Ectodermal cell (in vitro differentiated cells): ENCODE measurements around the gene HSD17B3.
A peak's percentile ranks its signal among the peaks of the same experiment; 100 is the strongest.

Experiments used
- H3K27ac ChIP-seq: 2 replicates; pipeline ENCODE4 v1.7.0; 2013; ENCODE audit warnings: mild to moderate bottlenecking, low read depth, low read length; ENCODE audit not compliant: insufficient read depth, poor library complexity, severe bottlenecking
- H3K27me3 ChIP-seq: 2 replicates; pipeline ENCODE4 v1.7.0; 2013; ENCODE audit warnings: mild to moderate bottlenecking, low read length; ENCODE audit not compliant: insufficient read depth, control insufficient read depth, poor library complexity, severe bottlenecking
- H3K36me3 ChIP-seq: one replicate; pipeline ENCODE4 v1.7.0; 2013; ENCODE audit warnings: low read length; ENCODE audit not compliant: control insufficient read depth, insufficient read depth
- H3K4me1 ChIP-seq: one replicate; pipeline ENCODE4 v1.7.0; 2013; ENCODE audit warnings: low read length; ENCODE audit not compliant: control insufficient read depth, insufficient read depth
- H3K4me3 ChIP-seq: 2 replicates; pipeline ENCODE4 v1.7.0; 2013; ENCODE audit warnings: low read depth, low read length, control low read depth; ENCODE audit not compliant: insufficient read depth
- H3K9me3 ChIP-seq: 2 replicates; pipeline ENCODE4 v1.7.0; 2013; ENCODE audit warnings: mild to moderate bottlenecking, low read length, moderate library complexity; ENCODE audit not compliant: control insufficient read depth
- WGBS, 2 experiments: methylation state at CpG; one replicate each; pipeline ENCODE4 v1.1.7; 2013; ENCODE audit warnings: missing lambda C conversion rate in 2 of 2; 5-methylcytosine and 5-hydroxymethylcytosine counted together

HSD17B3 gene

DNA sequence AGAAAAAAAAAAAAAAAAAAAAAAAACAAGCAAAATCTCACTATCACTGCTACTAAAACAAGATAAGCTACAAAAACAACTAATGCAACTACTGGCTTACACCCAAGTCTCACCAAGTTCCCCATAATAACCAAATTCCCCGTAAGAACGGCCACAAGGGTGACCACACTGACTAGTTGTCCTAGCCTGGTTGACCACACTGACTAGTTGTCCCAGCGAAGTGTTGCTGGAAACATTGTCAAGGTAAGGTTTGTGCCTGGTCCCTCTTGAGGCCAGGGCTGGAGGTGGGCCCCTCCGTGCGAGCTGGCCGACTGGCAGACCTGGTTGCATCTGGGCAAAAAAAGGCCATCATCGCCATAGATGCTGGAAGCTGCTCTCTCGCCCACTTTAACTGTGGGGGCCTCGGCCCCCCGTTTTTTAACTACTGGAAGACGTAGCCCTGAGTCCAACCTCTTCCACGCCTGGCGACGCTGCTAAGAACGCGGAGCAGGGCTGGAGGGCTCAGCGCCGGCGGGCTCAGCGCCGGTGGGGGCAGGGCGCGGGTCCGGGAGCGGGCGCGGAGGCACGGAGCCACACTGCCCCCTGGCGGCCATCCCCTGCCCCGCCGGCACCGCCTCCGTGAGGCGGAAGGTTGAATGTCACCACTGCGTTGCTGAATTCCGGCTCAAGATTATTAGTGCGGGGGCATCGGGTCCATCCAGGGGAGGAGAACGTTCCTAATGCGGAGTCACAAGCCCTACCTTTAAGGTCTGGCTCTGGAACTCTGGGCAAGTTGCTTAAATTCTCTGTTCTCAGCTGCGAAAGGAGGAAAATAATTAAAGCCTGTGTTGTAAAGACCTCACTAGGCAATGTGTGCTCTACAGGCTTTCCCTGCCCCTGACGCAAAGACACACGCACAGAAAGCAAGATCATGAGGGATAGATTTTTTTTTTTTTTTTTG, 84.0 kb downstream of the HSD17B3 start:
- H3K4me1 ChIP-seq: peaks cover 17% of the 10 kb centered on the region
- WGBS, 2 experiments: 12% methylated on average over 43 of the region's 43 CpGs
- peak overlapping the region; percentile 24 for H3K4me3 ChIP-seq
- H3K27ac ChIP-seq: peak overlapping the region; percentile 3
- no peaks in the 10 kb centered on the region for H3K27me3 ChIP-seq
- H3K36me3 ChIP-seq: no peaks in the 10 kb centered on the region
- no peaks in the 10 kb centered on the region for H3K9me3 ChIP-seq

DNA sequence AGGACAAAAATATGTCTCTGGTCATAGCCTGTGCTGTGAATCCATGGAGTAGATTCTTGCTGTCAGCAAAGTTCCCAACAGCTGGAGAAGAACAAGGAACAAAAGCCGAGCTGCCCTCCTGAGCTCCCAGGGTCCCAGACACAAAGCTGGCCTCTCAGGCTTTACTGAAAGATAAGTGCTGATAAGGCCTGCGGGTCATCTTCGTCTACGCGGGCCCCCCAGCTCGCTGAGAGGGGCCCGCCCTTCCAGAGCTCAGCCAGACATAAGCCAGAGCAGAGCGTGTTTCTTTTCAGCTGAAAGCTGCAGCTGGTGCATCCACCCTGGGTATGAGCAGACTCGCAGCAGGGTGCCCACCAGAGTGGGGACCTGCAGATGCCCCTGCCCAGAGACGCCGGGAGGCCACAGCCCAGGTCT, 84.7 kb downstream of the HSD17B3 start:
- 28% methylated on average over 11 of the region's 11 CpGs for WGBS, 2 experiments
- Histone ChIP-seq H3K27me3 (no peaks in the 10 kb centered on the region), H3K4me1 (peaks cover 17% of the 10 kb centered on the region), H3K9me3 (no peaks in the 10 kb centered on the region), H3K36me3 (no peaks in the 10 kb centered on the region), H3K27ac (no peak overlapping the region), H3K4me3 (no peak overlapping the region)

DNA sequence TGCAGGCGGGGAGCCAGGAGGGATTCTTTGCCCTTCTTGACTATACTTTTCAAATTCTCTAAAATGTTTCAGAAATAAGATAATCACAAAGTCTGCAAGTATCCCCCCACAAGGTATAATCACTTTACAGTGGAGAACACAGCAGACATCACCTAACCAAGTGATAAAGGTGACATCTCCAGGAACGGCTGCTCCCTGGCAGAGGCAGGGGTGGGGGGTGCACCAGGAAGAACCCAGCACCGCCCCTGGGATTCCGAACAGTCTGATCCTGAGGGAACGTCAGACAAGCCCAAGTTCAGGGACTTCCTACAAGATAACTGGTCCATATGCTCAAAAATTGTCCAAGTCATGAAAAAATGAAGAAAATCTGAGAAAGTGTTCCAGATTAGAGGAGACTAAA, 85.4 kb downstream of the HSD17B3 start:
- H3K27ac ChIP-seq: no peak overlapping the region
- no peaks in the 10 kb centered on the region for H3K36me3 ChIP-seq
- H3K9me3 ChIP-seq: no peaks in the 10 kb centered on the region
- peaks cover 17% of the 10 kb centered on the region for H3K4me1 ChIP-seq
- WGBS, 2 experiments: 88 to 91% methylated on average over 5 of the region's 5 CpGs
- H3K27me3 ChIP-seq: no peaks in the 10 kb centered on the region
- H3K4me3 ChIP-seq: no peak overlapping the region

DNA sequence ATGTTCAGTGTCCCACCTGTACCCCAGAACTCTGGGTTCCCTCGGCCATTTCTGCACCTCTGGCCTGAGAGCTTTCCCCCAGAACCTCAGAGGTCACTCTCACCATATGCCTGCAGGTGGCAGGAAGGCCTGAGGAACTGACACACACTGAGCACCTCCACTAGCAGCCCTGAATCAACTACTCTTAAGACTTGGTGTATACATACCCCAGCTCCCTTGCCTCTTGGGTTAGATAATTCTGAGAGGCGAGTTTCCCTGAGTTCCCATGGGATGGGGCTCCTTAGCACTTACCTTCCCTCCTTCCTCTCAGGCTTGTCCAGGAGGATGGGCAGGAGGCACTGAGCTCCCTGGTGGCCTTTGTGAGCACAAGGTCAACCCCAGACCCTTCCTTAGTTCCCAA, 86.1 kb downstream of the HSD17B3 start:
- H3K27ac ChIP-seq: no peak overlapping the region
- H3K27me3 ChIP-seq: no peaks in the 10 kb centered on the region
- 92 to 97% methylated on average over 2 of the region's 2 CpGs for WGBS, 2 experiments
- no peaks in the 10 kb centered on the region for H3K36me3 ChIP-seq
- no peak overlapping the region for H3K4me3 ChIP-seq
- H3K4me1 ChIP-seq: peaks cover 17% of the 10 kb centered on the region
- H3K9me3 ChIP-seq: no peaks in the 10 kb centered on the region

DNA sequence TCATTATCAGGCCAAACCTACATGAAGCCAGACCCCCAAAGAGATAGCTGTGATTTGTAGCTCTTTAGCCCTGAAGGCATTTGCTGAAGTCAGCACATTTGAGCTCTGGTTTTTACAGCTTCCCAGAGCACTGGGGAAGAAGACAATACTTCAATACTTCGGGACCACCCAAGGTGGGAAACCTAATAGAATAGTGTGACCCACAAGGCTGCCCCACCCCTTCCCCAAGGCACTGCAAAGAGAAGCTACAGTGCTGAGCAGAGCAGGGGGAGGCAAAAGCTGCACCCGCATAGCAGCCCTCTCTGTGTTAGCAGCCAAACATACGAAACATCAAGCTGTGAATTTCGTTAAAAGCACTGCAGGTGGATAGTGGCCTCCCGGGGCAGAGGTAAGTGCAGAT, 87.3 kb downstream of the HSD17B3 start:
- H3K27me3 ChIP-seq: no peaks in the 10 kb centered on the region
- H3K4me1 ChIP-seq: peaks cover 17% of the 10 kb centered on the region
- no peaks in the 10 kb centered on the region for H3K36me3 ChIP-seq
- H3K27ac ChIP-seq: no peak overlapping the region
- H3K4me3 ChIP-seq: no peak overlapping the region
- H3K9me3 ChIP-seq: no peaks in the 10 kb centered on the region
- 22 to 26% methylated on average over 5 of the region's 5 CpGs for WGBS, 2 experiments

DNA sequence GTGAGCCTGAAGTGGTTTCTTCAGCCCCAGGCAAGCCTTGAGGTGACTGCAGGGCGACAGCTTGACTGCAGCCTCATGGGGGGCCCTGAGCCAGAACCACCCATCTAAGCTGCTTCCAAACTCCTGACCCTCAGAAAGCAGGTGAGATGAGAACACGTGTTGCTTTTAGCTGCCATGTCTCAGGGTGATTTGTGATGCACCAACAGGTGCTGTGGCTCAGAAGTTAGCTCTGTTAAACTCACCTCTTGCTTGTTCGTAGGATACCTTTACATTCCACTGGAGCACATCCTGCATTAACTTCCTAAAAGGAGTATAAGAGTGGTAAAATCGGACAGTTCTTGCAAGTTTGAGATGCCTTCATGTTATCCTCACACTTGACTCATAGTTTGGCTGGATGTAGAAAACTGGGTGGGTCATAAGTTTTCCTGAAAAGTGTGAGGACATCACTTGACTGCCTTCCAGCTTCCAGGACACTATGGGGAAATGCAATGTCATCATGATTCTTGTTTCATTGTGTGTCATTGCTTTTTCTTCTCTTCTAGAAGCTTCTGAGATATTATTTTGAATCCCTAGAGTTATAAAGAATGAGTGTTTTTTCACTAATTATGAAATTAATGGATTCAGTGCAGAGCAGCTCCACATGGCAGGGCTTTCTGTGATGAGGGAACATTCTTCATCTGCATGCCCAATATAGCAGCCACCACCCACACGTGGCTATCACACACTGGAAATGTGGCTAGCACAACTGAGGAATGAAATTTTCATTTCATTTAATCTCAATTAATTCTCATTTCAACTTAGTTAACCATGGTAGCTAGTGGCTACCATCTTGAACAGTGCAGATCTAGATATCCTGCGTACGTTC, 92.3 kb downstream of the HSD17B3 start:
- 93 to 94% methylated on average over 7 of the region's 7 CpGs for WGBS, 2 experiments
- no peak overlapping the region for H3K4me3 ChIP-seq
- H3K4me1 ChIP-seq: peaks cover 3% of the 10 kb centered on the region
- no peak overlapping the region for H3K27ac ChIP-seq
- no peaks in the 10 kb centered on the region for H3K9me3 ChIP-seq
- no peaks in the 10 kb centered on the region for H3K36me3 ChIP-seq
- no peaks in the 10 kb centered on the region for H3K27me3 ChIP-seq

DNA sequence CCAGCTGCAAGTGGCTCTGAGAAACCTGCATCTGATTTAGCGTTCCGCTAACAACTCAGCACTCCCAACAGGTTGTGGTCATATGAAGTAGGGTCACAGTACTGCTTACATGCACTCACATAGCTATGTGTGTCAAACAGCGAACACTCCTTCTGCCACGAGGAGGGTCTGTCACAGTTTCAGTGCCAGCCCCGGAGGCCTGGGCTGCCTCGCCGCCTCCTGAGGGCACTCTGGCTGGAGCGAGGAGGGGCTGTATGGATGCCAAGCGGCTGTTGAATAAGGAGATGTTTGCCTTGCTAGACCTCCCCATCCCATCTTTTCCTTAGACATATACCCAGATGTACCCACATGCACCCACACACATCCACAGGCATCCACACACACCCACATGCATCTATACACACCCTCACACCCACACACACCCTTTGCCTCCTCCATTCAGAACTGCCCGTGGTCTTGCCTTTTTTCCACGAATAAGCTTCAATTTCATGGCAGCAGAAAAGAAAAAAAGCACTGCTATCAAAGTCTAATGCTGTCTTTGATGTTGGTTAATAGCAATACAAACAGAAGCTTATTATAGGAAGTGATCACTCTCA, 95.7 kb downstream of the HSD17B3 start:
- no peaks in the 10 kb centered on the region for H3K4me1 ChIP-seq
- no peak overlapping the region for H3K4me3 ChIP-seq
- WGBS, 2 experiments: 94 to 95% methylated on average over 11 of the region's 11 CpGs
- no peaks in the 10 kb centered on the region for H3K9me3 ChIP-seq
- H3K27ac ChIP-seq: no peak overlapping the region
- no peaks in the 10 kb centered on the region for H3K27me3 ChIP-seq
- no peaks in the 10 kb centered on the region for H3K36me3 ChIP-seq

DNA sequence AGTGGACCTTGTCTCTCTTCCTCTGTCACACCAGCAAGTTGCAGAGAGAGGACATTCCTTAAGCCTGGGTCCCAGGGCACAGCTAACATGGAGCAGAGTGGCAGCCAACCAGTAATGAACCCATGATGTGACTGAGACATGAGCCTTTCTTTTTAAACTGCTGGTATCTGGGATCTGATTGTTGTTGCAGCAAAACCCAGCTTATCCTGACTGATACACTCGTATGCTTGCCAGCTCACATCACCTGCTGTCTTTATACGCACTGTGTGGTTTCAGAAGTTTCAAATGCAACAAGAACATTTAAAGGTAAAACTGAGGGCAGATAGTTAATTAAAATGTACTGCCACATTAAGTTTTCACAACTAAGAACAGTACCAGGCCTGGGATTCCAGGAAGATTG, 97.1 kb downstream of the HSD17B3 start:
- H3K27ac ChIP-seq: no peak overlapping the region
- no peaks in the 10 kb centered on the region for H3K9me3 ChIP-seq
- WGBS, 2 experiments: 93 to 97% methylated on average over 2 of the region's 2 CpGs
- H3K4me3 ChIP-seq: no peak overlapping the region
- no peaks in the 10 kb centered on the region for H3K36me3 ChIP-seq
- H3K27me3 ChIP-seq: no peaks in the 10 kb centered on the region
- peaks cover 4% of the 10 kb centered on the region for H3K4me1 ChIP-seq

DNA sequence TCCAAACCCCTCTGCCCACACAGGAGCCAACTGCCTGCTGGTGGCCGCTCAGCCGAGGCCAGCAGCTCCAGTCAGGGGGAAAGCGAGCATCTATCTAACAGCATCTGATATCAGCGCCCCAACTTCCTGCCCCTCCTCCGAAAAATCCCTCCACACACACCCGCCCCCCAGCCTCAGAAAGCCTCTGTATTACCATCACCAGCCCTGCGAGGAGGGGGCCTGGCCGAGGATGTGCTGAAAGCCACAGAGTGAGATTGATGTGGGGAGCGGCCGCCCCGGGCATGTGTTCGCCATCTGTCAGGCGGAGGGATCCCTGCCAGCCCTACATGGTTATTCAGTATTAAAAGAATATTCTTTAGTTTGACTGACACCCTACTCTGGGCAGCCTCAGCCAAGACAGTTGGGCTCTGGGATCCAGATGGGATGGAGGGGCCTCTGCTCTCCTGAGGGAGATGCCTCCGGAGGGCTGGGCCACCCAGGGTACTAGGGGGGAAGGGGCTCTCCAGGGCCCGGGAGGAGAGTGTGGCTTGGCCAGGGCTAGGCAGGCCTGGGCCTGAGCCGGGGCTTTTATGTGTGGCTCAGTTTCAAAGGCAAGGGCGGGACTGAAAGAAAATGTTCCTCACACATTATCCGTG, 98.0 kb downstream of the HSD17B3 start:
- Histone ChIP-seq H3K27ac (no peak overlapping the region), H3K36me3 (no peaks in the 10 kb centered on the region), H3K9me3 (no peaks in the 10 kb centered on the region), H3K4me3 (no peak overlapping the region), H3K4me1 (peaks cover 4% of the 10 kb centered on the region), H3K27me3 (no peaks in the 10 kb centered on the region)
- 92 to 93% methylated on average over 18 of the region's 18 CpGs for WGBS, 2 experiments
